C4-2B (cell line): ENCODE measurements around the gene SYT9.
A peak's percentile ranks its signal among the peaks of the same experiment; 100 is the strongest.

ENCODE experiments used
- H3K27ac ChIP-seq: fragments of 450-650 bp; 2 replicates; pipeline ENCODE4 v1.5.1; 2017
- CTCF ChIP-seq: fragments of 450-650 bp; conservative IDR thresholded peaks from 2 replicates; pipeline ENCODE4 v1.5.1; 2017; ENCODE audit warnings: mild to moderate bottlenecking
- ZFX ChIP-seq: fragments of 450-650 bp; IDR thresholded peaks from 2 replicates; pipeline ENCODE4 v1.6.1; 2017

The SYT9 gene, protein sequence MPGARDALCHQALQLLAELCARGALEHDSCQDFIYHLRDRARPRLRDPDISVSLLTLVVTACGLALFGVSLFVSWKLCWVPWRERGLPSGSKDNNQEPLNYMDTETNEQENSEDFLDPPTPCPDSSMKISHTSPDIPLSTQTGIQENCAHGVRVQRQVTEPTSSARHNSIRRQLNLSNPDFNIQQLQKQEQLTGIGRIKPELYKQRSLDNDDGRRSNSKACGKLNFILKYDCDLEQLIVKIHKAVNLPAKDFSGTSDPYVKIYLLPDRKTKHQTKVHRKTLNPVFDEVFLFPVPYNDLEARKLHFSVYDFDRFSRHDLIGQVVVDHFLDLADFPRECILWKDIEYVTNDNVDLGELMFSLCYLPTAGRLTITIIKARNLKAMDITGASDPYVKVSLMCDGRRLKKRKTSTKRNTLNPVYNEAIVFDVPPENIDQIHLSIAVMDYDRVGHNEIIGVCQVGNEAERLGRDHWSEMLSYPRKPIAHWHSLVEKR

GRCh38 chr11:7251836-7252682 lies at the start of gene SYT9:
SYT9 (plus strand) TSS chr11:7251904; CDS start chr11:7252187, 283 bp downstream.
- H3K27ac ChIP-seq = no peak within 1 kb of the TSS

DNA sequence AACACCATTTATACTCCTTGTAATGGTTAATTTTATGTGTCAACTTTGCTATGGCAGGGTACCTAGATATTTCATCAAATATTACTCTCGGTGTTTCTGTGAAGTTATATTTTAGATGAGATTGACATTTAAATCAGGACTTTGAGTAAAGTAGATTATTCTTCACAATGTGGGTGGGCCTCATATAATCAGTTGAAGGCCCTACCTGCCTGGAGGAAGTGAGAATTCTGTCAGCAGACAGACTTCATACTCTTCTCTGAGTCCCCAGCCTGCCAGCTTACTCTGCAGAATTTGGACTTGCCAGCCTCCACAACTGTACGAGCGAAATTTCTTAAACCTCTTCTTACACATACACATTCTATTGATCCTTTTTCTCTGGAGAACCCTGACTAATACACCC lies 49.3 kb upstream of the SYT9 start:
- H3K27ac ChIP-seq = no peak overlapping the region
- no peak for TF ChIP-seq CTCF
- TF ChIP-seq ZFX = no peak

More at GRCh38 chr11:7251836-7252682, at the start of gene SYT9:
- no peak for TF ChIP-seq ZFX
- TF ChIP-seq CTCF = peak; percentile 17; the same call in 1 of the 2 replicates

GRCh38 chr11:7204778-7205177 lies 46.9 kb upstream of the SYT9 start:
- no peak overlapping the region for H3K27ac ChIP-seq
- TF ChIP-seq ZFX = no peak
- TF ChIP-seq CTCF = no peak

- no peak overlapping the region for H3K27ac ChIP-seq
- TF ChIP-seq ZFX = no peak
- TF ChIP-seq CTCF = no peak
These were observed 43.3 kb upstream of the SYT9 start for GRCh38 chr11:7208391-7208790.

GRCh38 chr11:7219491-7219890 lies 32.2 kb upstream of the SYT9 start:
- TF ChIP-seq ZFX (no peak), CTCF (no peak)
- no peak overlapping the region for H3K27ac ChIP-seq

GRCh38 chr11:7220636-7221035 lies 31.1 kb upstream of the SYT9 start:
- TF ChIP-seq ZFX = no peak
- no peak for TF ChIP-seq CTCF
- H3K27ac ChIP-seq = no peak overlapping the region

- no peak overlapping the region for H3K27ac ChIP-seq
- no peak for TF ChIP-seq ZFX
- TF ChIP-seq CTCF = no peak
These were observed 29.1 kb upstream of the SYT9 start for GRCh38 chr11:7222619-7223018.
